Measurements from ENCODE around the gene DEAF1. TPM values are rescaled to one million over a fixed set of nuclear protein-coding genes. Genes with fewer than 3 reads are reported as not detected.

The DEAF1 gene
- total RNA-seq, 1 donor from 2014 or later = 48.9 TPM

DNA sequence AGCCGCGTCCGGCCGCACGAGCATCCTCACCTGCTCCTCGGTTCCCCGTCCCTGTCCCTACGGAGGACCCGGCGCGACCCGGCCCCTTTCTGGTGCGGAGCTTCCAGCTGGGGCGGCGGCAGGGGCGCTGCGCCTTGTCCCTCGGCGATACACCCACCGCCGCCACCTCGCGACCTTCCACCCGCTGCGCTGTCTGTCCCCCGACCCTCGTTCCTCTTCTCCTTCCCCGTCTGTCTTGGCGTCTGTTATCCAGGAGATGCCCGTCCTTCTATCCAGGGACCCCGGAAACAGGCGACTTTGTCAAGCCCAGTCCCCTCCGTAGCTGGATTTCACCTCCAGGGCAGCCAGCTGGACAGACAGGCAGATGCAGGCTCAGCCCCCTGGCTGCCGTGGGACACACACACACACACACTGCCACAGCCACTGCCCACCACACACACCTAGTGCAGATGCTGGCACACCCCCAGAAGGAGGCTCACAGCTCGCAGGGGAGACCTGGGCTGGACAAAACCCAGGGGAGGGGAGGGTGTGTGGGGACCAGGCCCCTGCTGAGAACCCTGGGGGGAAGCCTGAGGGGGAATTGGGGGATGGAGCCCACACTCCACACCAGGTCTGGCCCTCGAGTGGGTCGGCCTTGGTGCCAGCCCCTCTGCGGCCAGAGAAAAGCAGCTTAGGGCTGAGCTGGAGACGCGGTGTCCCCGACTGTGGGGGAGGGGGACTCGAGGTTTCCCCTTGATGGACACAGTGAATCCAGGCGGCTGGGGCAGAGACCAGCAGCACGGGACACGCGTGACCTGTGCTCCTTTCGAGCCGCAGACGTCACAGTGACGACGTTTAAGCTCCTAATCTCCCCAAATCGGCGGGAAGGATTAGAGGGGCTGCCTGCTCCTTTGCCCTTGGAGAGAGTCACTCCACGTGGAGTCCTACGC is 57.2 kb downstream of the DEAF1 start:
- Histone ChIP-seq H3K9me3 (ENCODE audit: insufficient read depth, low read depth, low read length) (no peaks in the 10 kb centered on the region), H3K27ac (ENCODE audit: low read depth, low read length) (no peak overlapping the region), H3K36me3 (ENCODE audit: insufficient read depth, low read length) (no peaks in the 10 kb centered on the region), H3K9ac (ENCODE audit: low read length) (no peak overlapping the region), H3K4me2 (ENCODE audit: low read length) (peak overlapping the region; percentile 73), H4K20me1 (ENCODE audit: insufficient read depth, low read length) (peaks cover 44% of the 10 kb centered on the region), H3K27me3 (ENCODE audit: insufficient read depth, low read length) (peaks cover 14% of the 10 kb centered on the region), H3K4me1 (ENCODE audit: insufficient read depth, low read length) (peaks cover 11% of the 10 kb centered on the region), H3K79me2 (ENCODE audit: insufficient read depth, low read length) (no peaks in the 10 kb centered on the region), H3K4me3 (ENCODE audit: insufficient read depth, low read depth, low read length) (no peak overlapping the region), H2AFZ (ENCODE audit: low read depth, low read length) (no peak overlapping the region)
- H3K27me3 Mint-ChIP-seq (ENCODE audit: low read depth, unreplicated experiment) = peaks cover 2% of the 10 kb centered on the region
- H3K4me3 Mint-ChIP-seq (ENCODE audit: unreplicated experiment) = peak overlapping the region; percentile 85
- H3K4me1 Mint-ChIP-seq (ENCODE audit: low read depth, unreplicated experiment) = peaks cover 6% of the 10 kb centered on the region
- peaks cover 9% of the 10 kb centered on the region for H3K36me3 Mint-ChIP-seq (ENCODE audit: low read depth, unreplicated experiment)
- DNase-seq (ENCODE audit: low read depth) (no peak), FAIRE-seq (no peak)
- H3K27ac Mint-ChIP-seq (ENCODE audit: unreplicated experiment) = peak overlapping the region; percentile 77
- TF ChIP-seq, protein P1, sequence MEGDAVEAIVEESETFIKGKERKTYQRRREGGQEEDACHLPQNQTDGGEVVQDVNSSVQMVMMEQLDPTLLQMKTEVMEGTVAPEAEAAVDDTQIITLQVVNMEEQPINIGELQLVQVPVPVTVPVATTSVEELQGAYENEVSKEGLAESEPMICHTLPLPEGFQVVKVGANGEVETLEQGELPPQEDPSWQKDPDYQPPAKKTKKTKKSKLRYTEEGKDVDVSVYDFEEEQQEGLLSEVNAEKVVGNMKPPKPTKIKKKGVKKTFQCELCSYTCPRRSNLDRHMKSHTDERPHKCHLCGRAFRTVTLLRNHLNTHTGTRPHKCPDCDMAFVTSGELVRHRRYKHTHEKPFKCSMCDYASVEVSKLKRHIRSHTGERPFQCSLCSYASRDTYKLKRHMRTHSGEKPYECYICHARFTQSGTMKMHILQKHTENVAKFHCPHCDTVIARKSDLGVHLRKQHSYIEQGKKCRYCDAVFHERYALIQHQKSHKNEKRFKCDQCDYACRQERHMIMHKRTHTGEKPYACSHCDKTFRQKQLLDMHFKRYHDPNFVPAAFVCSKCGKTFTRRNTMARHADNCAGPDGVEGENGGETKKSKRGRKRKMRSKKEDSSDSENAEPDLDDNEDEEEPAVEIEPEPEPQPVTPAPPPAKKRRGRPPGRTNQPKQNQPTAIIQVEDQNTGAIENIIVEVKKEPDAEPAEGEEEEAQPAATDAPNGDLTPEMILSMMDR (IDR thresholded peaks at IDR 0.05; ENCODE audit: insufficient read depth, low read depth, low read length) = no peak
- TF ChIP-seq EZH2 (IDR thresholded peaks at IDR 0.05; ENCODE audit: insufficient read depth, low read length) = peak; percentile 76
- H3K9me3 Mint-ChIP-seq (ENCODE audit: unreplicated experiment) = no peaks in the 10 kb centered on the region

DNA sequence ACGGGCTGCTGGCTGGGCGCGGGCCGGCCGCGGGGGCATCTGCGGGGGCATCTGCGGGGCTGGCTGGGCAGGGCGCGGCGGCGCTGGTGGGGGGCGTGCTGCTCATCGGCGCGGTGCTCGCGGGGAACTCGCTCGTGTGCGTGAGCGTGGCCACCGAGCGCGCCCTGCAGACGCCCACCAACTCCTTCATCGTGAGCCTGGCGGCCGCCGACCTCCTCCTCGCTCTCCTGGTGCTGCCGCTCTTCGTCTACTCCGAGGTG is 57.8 kb downstream of the DEAF1 start:
- H3K36me3 Mint-ChIP-seq (ENCODE audit: low read depth, unreplicated experiment) = peaks cover 9% of the 10 kb centered on the region
- H3K4me3 ChIP-seq (ENCODE audit: insufficient read depth, low read depth, low read length) = no peak overlapping the region
- H2AFZ ChIP-seq (ENCODE audit: low read depth, low read length) = no peak overlapping the region
- no peak for TF ChIP-seq EZH2 (IDR thresholded peaks at IDR 0.05; ENCODE audit: insufficient read depth, low read length)
- TF ChIP-seq, protein P1 (IDR thresholded peaks at IDR 0.05; ENCODE audit: insufficient read depth, low read depth, low read length) = no peak
- H4K20me1 ChIP-seq (ENCODE audit: insufficient read depth, low read length) = peaks cover 39% of the 10 kb centered on the region
- no peaks in the 10 kb centered on the region for H3K9me3 Mint-ChIP-seq (ENCODE audit: unreplicated experiment)
- H3K4me2 ChIP-seq (ENCODE audit: low read length) = peak overlapping the region; percentile 73
- no peak for FAIRE-seq
- H3K4me1 ChIP-seq (ENCODE audit: insufficient read depth, low read length) = peaks cover 11% of the 10 kb centered on the region
- H3K27ac Mint-ChIP-seq (ENCODE audit: unreplicated experiment) = peak overlapping the region; percentile 58
- peaks cover 2% of the 10 kb centered on the region for H3K27me3 Mint-ChIP-seq (ENCODE audit: low read depth, unreplicated experiment)
- H3K9me3 ChIP-seq (ENCODE audit: insufficient read depth, low read depth, low read length) = no peaks in the 10 kb centered on the region
- H3K27ac ChIP-seq (ENCODE audit: low read depth, low read length) = no peak overlapping the region
- H3K9ac ChIP-seq (ENCODE audit: low read length) = no peak overlapping the region
- peaks cover 14% of the 10 kb centered on the region for H3K27me3 ChIP-seq (ENCODE audit: insufficient read depth, low read length)
- peaks cover 6% of the 10 kb centered on the region for H3K4me1 Mint-ChIP-seq (ENCODE audit: low read depth, unreplicated experiment)
- no peaks in the 10 kb centered on the region for H3K36me3 ChIP-seq (ENCODE audit: insufficient read depth, low read length)
- H3K4me3 Mint-ChIP-seq (ENCODE audit: unreplicated experiment) = peak overlapping the region; percentile 85
- H3K79me2 ChIP-seq (ENCODE audit: insufficient read depth, low read length) = no peaks in the 10 kb centered on the region
- DNase-seq (ENCODE audit: low read depth) = no peak

Measured in astrocyte (in vitro differentiated cells and primary cell).